Measurements from ENCODE around the gene CCSER1.

CCSER1 gene

DNA sequence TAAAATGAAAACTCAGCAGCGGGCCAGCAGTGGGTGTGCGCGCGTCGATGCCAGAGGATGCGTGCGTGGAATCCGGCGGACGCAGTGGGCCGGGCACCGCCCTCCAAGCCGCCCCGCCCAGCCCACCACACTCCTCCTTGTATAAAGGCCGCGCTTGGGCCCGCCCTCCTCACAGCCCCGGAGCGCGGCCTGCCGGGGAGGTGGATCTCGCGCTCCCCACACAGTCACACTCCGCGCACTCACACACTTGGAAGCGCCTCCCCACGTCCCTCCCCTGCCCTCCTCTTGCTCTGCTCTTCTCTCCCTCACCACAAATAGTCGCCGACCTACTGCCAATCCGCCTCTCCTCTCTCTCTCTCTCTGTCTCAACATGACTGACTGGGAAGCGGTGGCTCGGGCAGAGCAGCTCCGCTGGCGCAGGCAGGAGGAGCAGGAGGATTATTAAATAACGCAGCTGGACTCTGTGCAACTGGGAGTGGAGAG lies at the start of gene CCSER1:
TSS of gene CCSER1 (plus strand) at position 172 of the 483 bp plus-strand sequence.
- Mint-ChIP-seq H3K27me3 (ENCODE audit: low read depth) (peaks cover 50% of the 10 kb centered on the region), H3K9me3 (no peaks in the 10 kb centered on the region), H3K36me3 (ENCODE audit: low read depth) (no peaks in the 10 kb centered on the region), H3K4me1 (ENCODE audit: low read depth) (peaks cover 13% of the 10 kb centered on the region), H3K4me3 (peak within 1 kb of the TSS; percentile 76), H3K27ac (no peak within 1 kb of the TSS)
- no peak for DNase-seq (ENCODE audit: low spot score)

DNA sequence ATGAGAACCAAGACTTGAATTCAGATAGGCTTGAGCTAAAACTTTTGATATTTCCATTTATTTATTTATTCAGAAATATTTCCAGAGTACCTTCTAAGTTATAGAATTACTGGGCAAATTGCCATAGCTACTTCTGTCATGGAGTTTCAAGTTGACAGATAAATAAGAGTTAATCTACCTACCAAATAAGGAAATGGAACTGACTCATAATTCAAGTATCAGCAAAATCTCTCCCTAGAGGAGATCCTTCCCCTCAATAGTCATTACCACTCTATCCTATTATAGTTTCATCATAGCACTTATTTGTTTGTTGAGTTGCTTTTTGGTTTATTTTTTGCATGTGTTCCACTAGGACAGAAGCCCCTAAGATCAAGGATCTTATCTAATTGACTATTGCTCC lies 48.8 kb upstream of the CCSER1 start:
- no peaks in the 10 kb centered on the region for H3K9me3 Mint-ChIP-seq
- H3K4me1 Mint-ChIP-seq (ENCODE audit: low read depth): no peaks in the 10 kb centered on the region
- H3K27me3 Mint-ChIP-seq (ENCODE audit: low read depth): no peaks in the 10 kb centered on the region
- no peak overlapping the region for H3K4me3 Mint-ChIP-seq
- no peaks in the 10 kb centered on the region for H3K36me3 Mint-ChIP-seq (ENCODE audit: low read depth)
- DNase-seq (ENCODE audit: low spot score): no peak
- no peak overlapping the region for H3K27ac Mint-ChIP-seq

DNA sequence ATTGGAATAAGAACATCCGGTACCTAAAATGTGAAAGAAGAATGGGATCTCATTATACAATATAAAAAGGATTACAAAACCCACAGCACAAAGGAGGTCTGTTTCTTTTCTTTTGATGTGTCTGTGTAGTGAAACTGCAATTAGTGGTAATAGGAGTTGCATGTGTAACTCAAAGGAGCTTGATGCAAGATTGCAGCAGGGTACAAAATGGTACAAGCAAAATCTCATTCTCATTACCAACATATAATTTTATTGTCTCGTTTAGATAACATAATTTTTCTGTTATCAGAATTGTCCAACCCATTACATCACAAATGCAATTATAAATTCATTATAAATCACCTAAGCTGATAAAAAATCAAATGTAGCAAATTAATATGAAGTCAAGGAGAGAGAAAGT lies 47.1 kb upstream of the CCSER1 start:
- Mint-ChIP-seq H3K9me3 (no peaks in the 10 kb centered on the region), H3K36me3 (ENCODE audit: low read depth) (no peaks in the 10 kb centered on the region), H3K4me3 (no peak overlapping the region), H3K27me3 (ENCODE audit: low read depth) (no peaks in the 10 kb centered on the region), H3K4me1 (ENCODE audit: low read depth) (no peaks in the 10 kb centered on the region), H3K27ac (no peak overlapping the region)
- no peak for DNase-seq (ENCODE audit: low spot score)

DNA sequence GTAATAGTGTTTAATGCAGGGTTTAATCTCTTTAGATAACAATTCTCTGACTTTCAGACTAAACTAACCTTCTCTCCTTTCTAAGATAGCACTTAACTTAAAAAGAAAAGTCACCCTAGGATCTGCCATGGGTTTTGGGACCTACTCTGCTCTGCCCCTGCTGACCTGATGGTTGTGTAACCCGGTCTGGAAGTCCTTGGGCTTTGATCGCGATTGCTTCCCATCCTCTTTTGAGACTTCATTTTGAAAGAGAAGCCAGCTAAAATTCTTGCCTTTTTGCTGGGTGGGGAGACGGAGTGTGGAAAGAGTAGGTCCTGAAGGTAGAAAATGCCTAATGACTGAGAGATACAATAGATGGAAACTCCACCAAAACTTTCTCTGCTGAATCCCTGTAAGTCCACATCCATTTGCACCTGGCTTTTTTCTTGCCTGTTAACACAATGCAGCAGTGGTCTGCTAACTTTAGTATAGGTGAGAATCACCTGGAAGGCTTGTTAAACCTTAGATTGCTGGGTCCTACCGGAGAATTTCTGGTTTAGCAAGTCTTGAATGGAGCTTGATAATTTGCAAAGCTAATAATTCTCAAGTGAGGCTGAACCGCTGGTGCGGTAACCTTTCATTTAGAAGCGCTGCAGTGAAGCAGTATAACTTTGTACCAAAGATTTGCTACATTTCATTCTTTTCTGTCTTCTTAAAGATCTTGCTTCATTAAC lies 45.6 kb upstream of the CCSER1 start:
- Mint-ChIP-seq H3K4me1 (ENCODE audit: low read depth) (no peaks in the 10 kb centered on the region), H3K4me3 (no peak overlapping the region)

DNA sequence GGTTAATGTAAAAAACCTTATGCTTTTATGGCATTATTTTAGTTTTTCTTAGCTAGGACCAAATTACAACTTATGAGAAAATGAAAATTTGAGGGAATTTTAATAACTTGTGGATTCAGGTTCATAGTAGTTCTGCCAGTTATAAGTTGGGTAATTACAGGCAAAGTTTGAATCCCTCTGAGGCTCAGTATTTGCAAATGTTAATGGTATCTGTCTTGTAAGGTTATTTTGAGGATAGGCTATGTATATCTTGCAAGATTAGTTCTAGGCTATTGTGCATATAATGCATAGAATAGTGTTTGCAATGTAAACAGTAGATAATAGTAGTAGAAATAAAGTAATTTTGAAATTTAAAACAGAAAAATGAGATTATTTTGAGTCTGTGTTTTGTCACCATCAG lies 44.7 kb upstream of the CCSER1 start:
- no peak overlapping the region for H3K4me3 Mint-ChIP-seq
- H3K27me3 Mint-ChIP-seq (ENCODE audit: low read depth): no peaks in the 10 kb centered on the region
- H3K36me3 Mint-ChIP-seq (ENCODE audit: low read depth): no peaks in the 10 kb centered on the region
- no peak for DNase-seq (ENCODE audit: low spot score)
- H3K4me1 Mint-ChIP-seq (ENCODE audit: low read depth): no peaks in the 10 kb centered on the region
- H3K27ac Mint-ChIP-seq: no peak overlapping the region
- H3K9me3 Mint-ChIP-seq: no peaks in the 10 kb centered on the region

More for the DNA sequence above, 45.6 kb upstream of the CCSER1 start:
- H3K9me3 Mint-ChIP-seq: no peaks in the 10 kb centered on the region
- no peaks in the 10 kb centered on the region for H3K27me3 Mint-ChIP-seq (ENCODE audit: low read depth)
- DNase-seq (ENCODE audit: low spot score): no peak
- no peak overlapping the region for H3K27ac Mint-ChIP-seq
- no peaks in the 10 kb centered on the region for H3K36me3 Mint-ChIP-seq (ENCODE audit: low read depth)

DNA sequence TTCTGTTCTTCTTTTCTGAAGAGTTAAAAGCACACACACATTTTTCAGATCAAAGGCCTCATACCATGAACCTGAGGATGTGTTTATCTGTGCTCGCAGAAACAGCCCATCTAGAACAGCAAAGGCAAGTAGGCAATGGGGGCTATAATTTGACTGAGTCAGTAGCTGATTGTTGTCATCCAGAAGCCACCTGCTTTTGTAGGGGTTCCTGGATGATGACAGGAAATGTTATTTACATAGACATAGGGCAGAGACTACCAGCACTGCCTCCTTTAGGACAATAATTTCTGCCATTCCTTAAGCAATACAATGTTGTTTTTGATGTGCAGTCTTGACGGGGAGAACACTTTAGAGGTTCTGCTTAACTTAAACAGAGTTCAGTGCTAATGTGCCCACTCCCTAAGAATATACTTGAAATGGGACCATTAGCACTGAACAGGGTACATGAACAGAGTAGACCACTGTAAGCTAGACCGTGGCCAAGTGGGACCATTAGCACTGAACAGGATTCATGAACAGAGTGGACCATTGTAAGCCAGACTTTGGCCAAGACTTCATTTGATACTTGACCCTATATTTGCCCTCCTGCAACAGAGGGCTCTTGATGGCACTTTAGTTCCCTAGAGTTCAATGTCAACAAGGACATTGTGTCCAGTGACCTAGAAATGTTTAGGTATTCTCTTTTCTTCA lies 42.8 kb upstream of the CCSER1 start:
- no peaks in the 10 kb centered on the region for H3K9me3 Mint-ChIP-seq
- no peaks in the 10 kb centered on the region for H3K36me3 Mint-ChIP-seq (ENCODE audit: low read depth)
- DNase-seq (ENCODE audit: low spot score): no peak
- H3K27ac Mint-ChIP-seq: no peak overlapping the region
- no peaks in the 10 kb centered on the region for H3K4me1 Mint-ChIP-seq (ENCODE audit: low read depth)
- H3K27me3 Mint-ChIP-seq (ENCODE audit: low read depth): no peaks in the 10 kb centered on the region
- H3K4me3 Mint-ChIP-seq: no peak overlapping the region

DNA sequence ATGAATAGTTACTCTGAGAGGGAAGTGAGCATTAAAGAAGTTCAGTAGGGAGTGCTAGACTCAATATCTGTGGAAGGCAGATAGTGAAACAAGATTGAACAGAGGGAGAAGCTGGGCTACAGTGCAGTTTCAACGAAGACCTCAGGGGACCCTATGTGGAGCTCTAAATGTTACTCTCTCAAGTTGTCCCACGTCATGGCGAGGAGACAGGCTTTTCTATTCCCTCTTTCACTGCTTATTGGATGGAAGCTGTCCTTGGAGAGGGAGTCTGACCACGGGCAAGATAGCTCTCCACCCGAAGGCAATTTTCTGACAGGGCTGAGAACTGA lies 42.3 kb upstream of the CCSER1 start:
- Mint-ChIP-seq H3K9me3 (no peaks in the 10 kb centered on the region), H3K36me3 (ENCODE audit: low read depth) (no peaks in the 10 kb centered on the region), H3K27ac (no peak overlapping the region), H3K4me1 (ENCODE audit: low read depth) (no peaks in the 10 kb centered on the region), H3K4me3 (no peak overlapping the region), H3K27me3 (ENCODE audit: low read depth) (no peaks in the 10 kb centered on the region)
- DNase-seq (ENCODE audit: low spot score): no peak

DNA sequence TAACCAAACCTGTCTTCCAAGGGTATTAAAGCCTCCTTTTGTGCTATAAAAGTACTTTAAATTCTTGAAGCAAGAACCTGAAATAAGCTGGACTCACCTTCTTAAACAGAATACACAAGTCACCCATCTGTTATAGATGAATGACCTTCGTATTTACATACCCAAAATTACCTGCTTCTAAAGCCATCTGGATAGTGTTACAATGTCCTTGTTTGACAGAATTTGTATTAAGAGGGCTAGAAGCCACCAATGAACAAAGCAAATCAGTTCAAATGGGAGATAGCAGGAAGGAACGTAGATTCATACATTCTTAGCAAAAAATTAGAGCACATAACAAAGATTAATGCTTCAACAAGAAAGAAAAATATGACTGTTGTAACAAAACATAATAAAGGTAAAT lies 33.7 kb upstream of the CCSER1 start:
- Mint-ChIP-seq H3K9me3 (no peaks in the 10 kb centered on the region), H3K36me3 (ENCODE audit: low read depth) (no peaks in the 10 kb centered on the region), H3K27me3 (ENCODE audit: low read depth) (no peaks in the 10 kb centered on the region), H3K4me1 (ENCODE audit: low read depth) (no peaks in the 10 kb centered on the region), H3K4me3 (no peak overlapping the region), H3K27ac (no peak overlapping the region)
- no peak for DNase-seq (ENCODE audit: low spot score)

DNA sequence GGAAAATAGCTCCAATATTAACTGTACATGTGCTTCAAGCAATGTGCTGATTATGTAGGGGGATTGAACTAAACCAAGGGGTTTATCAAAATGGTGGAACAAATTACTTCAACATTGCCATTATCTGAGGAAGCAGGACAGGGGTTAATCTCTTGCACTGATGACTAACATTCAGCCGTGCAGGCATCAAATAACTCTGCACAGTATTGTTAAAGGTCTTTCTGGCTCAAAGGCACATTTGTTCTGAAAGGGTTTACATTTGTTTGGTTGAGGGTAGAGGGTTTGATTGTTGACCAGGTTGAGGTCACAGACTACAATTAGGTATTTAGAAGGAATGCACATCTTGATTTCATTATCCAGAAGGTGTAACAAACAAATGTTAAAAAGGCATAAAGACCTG lies 32.2 kb upstream of the CCSER1 start:
- Mint-ChIP-seq H3K27me3 (ENCODE audit: low read depth) (no peaks in the 10 kb centered on the region), H3K27ac (no peak overlapping the region), H3K4me1 (ENCODE audit: low read depth) (no peaks in the 10 kb centered on the region), H3K9me3 (no peaks in the 10 kb centered on the region), H3K36me3 (ENCODE audit: low read depth) (no peaks in the 10 kb centered on the region), H3K4me3 (no peak overlapping the region)
- no peak for DNase-seq (ENCODE audit: low spot score)

DNA sequence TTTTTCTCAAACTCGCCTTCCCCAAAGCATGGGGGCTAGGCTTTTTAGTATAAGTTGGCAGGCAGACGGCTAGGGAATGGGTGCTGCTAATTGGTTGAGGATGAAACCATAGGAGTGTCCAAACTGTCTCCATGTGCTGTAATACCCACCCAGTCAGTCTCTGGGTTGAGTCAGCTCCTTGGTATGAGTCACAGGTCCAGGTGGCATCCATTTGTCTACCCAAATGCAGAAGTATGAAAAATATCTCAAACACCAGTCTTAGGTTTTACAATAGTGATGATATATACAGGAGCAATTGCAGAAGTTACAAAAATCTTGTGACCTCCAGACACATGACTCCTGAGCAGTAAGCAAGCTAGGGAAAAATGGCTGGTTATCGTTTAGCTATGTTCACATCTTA lies 27.4 kb upstream of the CCSER1 start:
- Mint-ChIP-seq H3K9me3 (no peaks in the 10 kb centered on the region), H3K27me3 (ENCODE audit: low read depth) (no peaks in the 10 kb centered on the region), H3K27ac (no peak overlapping the region), H3K36me3 (ENCODE audit: low read depth) (no peaks in the 10 kb centered on the region), H3K4me3 (no peak overlapping the region), H3K4me1 (ENCODE audit: low read depth) (no peaks in the 10 kb centered on the region)
- DNase-seq (ENCODE audit: low spot score): no peak

DNA sequence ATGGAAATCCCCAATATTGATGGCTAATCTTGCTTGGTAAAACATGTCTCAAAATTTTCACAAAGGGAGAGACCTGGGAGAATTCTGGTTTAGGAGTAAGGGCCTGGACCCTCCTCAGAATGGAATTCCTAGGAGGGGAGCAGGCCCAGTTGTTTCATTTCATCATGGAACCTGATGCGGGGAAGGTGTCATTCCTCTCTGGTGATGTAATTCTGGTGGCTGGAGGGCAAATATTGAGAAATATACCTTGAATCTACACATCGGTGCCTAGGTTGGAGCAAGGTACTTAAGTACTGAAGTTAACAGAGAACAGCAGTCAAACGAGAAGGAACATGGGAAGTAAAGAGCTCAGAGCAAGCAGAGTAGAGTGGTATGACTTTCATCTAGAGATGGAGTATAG lies 23.2 kb upstream of the CCSER1 start:
- no peak for DNase-seq (ENCODE audit: low spot score)
- no peaks in the 10 kb centered on the region for H3K4me1 Mint-ChIP-seq (ENCODE audit: low read depth)
- H3K4me3 Mint-ChIP-seq: no peak overlapping the region
- no peaks in the 10 kb centered on the region for H3K27me3 Mint-ChIP-seq (ENCODE audit: low read depth)
- no peaks in the 10 kb centered on the region for H3K36me3 Mint-ChIP-seq (ENCODE audit: low read depth)
- no peaks in the 10 kb centered on the region for H3K9me3 Mint-ChIP-seq
- H3K27ac Mint-ChIP-seq: no peak overlapping the region

DNA sequence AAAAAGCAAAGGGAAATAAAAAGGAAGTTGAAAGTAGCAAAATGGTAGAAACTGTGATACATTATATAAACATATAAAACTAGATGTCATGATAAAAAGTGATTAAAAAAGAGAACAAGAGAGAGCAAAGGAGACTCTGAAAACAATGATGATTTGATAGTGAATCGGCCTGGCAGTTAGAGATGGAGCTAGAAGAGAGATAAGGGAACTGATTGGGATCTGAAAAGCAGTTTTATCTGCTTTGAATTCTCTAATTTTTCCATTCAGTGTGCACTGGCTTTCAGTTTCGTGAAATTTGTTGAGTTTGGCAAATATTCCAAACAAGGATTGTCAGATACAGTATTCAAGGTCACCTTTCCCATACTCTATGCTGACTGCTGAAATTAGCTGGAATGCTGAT lies 21.9 kb upstream of the CCSER1 start:
- no peaks in the 10 kb centered on the region for H3K27me3 Mint-ChIP-seq (ENCODE audit: low read depth)
- no peaks in the 10 kb centered on the region for H3K9me3 Mint-ChIP-seq
- H3K27ac Mint-ChIP-seq: no peak overlapping the region
- H3K4me3 Mint-ChIP-seq: no peak overlapping the region
- H3K4me1 Mint-ChIP-seq (ENCODE audit: low read depth): no peaks in the 10 kb centered on the region
- H3K36me3 Mint-ChIP-seq (ENCODE audit: low read depth): no peaks in the 10 kb centered on the region
- DNase-seq (ENCODE audit: low spot score): no peak

DNA sequence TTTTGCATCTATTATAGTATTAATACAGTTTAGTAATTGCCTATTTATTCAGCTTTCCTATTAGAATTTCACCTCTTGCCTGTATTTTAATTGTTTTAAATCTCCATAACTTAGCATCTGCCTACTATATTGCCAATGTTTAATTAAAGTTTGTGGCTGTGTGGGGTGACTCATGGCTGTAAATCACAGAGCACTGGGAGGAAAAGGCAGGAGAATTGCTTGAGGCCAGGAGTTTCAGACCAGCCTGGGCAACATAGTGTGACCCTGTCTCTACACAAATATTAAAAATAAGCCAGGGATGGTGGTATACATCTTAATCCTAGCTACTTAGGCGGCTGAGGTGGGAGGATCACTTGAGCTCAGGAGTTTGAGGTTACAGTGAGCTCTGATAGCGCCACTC lies 14.5 kb upstream of the CCSER1 start:
- H3K4me3 Mint-ChIP-seq: no peak overlapping the region
- no peaks in the 10 kb centered on the region for H3K36me3 Mint-ChIP-seq (ENCODE audit: low read depth)
- DNase-seq (ENCODE audit: low spot score): no peak
- no peak overlapping the region for H3K27ac Mint-ChIP-seq
- no peaks in the 10 kb centered on the region for H3K9me3 Mint-ChIP-seq
- H3K4me1 Mint-ChIP-seq (ENCODE audit: low read depth): no peaks in the 10 kb centered on the region
- H3K27me3 Mint-ChIP-seq (ENCODE audit: low read depth): no peaks in the 10 kb centered on the region

DNA sequence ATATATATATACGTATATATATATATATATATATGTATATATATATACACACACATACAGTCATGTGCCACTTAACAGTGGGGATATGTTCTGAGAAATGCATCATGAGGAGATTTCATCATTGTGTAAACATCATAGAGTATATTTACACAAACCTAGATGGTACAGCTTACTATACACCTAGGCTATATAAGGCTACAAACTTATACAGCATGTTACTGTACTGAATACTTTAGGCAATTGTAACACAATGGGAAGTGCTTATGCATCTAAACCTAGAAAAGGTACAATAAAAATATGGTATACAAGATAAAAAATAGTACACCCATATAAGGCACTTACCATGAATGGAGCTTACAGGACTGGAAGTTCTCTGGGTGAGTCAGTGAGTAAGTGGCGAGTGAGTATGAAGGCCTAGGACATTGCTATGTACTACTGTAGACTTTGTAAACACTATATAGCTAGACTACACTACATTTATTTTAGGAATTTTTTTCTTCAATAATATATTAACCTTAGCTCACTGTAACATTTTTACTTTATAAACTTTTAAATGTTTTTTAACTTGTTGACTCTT lies 13.2 kb upstream of the CCSER1 start:
- DNase-seq (ENCODE audit: low spot score): no peak
- no peak overlapping the region for H3K27ac Mint-ChIP-seq
- no peaks in the 10 kb centered on the region for H3K9me3 Mint-ChIP-seq
- H3K36me3 Mint-ChIP-seq (ENCODE audit: low read depth): no peaks in the 10 kb centered on the region
- H3K4me3 Mint-ChIP-seq: no peak overlapping the region
- H3K27me3 Mint-ChIP-seq (ENCODE audit: low read depth): no peaks in the 10 kb centered on the region
- H3K4me1 Mint-ChIP-seq (ENCODE audit: low read depth): no peaks in the 10 kb centered on the region
